Measurements from ENCODE around the gene TSNAX.

TSNAX gene

GRCh38 chr1:231601824-231602672, 73.6 kb downstream of the TSNAX start:
- DNase-seq (ENCODE audit: low read depth): peak; percentile 53

DNA sequence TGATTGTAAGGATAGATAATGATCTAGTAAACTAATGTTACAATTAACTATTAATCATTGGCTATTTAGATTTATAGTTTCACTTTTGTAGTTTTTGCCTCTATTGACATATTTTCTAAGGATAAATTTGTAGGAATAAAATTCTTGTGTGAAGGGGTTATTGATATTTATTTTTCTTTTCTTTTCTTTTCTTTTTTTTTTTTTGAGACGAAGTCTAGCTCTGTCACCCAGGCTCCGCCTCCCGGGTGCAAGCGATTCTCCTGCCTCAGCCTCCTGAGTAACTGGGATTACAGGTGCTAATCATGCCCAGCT, 74.2 kb downstream of the TSNAX start:
- DNase-seq (ENCODE audit: low read depth): no peak

DNA sequence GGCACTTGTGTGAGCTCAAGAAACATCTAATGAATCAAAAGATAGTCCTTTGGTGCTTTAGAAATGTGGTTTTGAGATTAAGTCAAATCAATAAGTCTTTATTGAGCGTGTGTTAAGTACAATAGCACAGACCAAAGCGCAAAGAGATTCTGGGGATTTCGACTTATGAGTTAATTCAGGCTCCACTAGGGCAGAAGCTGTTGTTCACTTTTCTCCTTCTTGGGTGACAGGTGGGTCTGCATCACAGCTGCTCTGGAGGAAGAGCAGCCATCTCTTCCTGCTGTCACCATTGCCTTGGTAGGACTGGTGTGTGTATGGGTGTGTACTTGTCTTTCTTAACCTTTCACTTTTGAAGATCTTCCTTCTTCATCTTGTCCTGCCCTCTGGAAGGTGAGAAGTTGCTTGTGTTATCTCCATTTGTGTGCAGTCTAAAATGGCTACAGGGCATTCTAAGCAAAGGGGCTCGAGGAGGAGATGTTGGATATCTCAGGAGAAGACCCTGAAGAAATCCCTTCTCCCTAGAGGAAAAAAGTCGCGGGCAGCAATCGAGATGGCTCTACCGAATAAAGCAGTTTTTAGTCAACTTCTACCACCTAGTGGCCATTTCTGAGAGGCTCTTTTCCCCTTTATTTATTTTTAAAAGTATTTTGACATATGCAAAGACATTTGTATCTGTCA, 75.3 kb downstream of the TSNAX start:
- DNase-seq (ENCODE audit: low read depth): no peak

DNA sequence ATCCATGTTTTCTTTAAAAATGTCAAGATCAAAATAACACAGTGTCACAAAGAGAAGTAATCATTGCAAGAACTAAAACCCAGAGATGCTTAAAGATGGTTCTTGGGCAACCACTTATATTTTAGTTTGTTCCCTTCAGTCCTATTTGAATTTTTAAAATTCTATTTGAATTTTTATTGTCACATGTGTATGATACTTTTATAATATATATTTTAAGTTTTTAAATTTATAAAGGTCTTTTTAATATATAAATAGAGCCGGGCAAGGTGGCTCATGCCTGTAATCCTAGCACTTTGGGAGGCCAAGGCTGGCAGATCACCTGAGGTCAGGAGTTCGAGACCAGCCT, 75.8 kb downstream of the TSNAX start:
- no peak for DNase-seq (ENCODE audit: low read depth)

DNA sequence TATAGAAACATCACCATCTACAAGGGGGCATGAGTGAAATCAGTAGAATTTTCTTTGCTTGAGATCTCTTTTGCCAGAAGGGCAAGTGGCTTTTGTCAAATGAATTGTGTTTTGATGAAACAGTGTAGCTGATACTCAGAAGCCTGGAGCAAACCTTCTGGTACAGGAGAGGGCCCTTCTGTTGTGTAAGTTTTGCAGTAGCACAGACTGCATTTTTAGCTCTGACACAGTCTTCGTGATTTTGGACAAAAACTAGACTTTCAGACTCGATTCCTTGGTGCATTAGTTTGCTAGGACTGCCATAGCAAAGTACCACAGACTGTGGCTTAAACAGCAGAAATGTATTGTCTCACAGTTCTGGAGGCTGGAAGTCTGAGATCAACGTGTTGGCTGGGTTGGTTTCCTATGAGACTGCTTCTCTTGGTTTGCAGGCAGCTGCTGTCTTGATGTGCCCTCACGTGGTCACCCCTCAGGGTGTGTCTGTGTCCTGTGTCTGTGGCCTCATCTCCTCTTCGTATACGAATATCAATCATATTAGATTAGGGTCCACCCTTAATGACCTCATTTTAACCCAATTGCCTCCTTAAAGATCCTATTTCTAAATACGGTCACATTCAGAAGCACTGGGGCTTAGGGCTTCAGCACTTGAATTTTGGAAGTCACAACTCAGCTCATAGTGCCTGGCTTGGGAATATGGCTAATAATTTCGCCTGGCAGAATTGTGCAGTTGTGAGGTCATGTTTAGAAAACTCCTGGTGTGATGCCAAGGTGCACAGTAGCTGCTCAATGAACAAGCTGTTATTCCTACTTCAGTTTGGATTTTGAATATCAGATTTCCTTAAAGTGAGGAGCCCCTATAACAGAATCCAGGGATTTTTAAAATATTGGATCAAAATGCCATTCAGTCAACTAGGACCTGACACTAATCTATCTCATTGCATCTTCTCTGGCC, 77.0 kb downstream of the TSNAX start:
- DNase-seq (ENCODE audit: low read depth): no peak

DNA sequence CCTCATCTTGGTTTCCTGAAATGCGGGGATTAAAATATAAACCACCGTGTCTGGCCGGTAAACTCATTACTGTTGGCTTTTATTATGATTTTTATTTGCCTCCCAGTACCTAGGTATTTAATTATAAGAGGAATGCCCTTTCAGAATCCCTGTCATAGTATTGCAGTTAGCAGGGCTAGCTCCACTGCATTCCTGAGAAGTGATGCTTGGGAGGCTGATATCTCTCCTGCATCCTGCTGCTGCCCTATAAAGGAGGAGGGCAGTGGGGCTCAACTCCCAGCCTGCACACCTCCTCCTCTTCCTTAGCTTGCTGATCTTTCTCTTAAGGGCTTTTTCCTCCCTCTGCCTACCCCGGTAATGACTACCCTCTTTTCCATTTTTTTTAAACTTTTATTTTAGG, 78.2 kb downstream of the TSNAX start:
- DNase-seq (ENCODE audit: low read depth): no peak

GRCh38 chr1:231610388-231610787, 81.9 kb downstream of the TSNAX start:
- DNase-seq (ENCODE audit: low read depth): no peak

DNA sequence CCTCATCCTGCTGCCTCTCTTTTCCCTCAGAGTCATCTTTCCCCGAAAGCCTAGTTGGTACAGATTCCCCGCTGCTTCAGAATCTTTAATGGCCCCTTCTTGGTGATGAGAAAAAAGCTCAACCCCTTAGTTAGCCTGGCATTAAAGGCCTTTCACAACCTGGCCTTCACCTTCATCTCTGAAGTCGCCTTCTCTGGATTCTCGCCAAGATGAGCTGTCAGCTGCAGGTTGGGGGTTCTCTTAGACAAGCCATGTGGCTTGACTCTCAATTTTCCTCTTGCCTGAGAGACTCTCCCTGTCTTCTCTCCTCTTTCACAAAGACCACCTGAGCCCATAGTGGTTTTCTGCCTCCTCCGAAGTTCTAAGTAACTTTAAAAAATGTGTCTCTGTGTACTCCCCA, 82.6 kb downstream of the TSNAX start:
- no peak for DNase-seq (ENCODE audit: low read depth)

- no peak for DNase-seq (ENCODE audit: low read depth)
Observed at GRCh38 chr1:231611851-231612250, 83.4 kb downstream of the TSNAX start.

DNA sequence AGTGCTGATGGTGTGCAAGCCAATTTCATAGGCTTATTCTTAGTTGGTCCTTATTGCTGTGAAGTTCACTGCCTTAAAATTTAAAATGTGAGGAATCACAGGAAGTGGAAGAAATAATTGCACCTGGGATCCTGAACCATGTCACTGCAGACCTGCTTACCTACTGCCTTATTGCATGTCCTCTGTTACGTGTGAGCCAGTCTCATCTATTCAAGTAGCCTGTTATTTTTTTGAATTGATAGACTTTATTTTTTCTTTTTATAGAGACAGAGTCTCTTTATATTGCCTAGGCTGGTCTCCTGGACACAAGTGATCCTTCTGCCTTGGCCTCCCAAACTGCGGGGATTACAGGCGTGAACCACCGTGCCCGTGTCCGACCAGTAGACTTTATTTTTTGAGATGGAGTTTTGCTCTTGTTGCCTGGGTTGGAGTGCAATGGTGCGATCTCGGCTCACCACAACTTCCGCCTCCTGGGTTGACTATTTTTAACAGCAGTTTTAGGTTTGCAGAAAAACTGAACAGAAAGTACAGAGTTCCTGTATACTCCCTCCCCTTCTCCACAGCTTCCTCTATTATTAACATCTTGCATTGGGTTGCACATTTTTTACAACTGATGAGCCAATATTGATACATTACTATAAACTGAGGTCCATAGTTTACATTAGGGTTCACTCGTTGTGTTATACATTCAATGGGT, 84.1 kb downstream of the TSNAX start:
- DNase-seq (ENCODE audit: low read depth): no peak

DNA sequence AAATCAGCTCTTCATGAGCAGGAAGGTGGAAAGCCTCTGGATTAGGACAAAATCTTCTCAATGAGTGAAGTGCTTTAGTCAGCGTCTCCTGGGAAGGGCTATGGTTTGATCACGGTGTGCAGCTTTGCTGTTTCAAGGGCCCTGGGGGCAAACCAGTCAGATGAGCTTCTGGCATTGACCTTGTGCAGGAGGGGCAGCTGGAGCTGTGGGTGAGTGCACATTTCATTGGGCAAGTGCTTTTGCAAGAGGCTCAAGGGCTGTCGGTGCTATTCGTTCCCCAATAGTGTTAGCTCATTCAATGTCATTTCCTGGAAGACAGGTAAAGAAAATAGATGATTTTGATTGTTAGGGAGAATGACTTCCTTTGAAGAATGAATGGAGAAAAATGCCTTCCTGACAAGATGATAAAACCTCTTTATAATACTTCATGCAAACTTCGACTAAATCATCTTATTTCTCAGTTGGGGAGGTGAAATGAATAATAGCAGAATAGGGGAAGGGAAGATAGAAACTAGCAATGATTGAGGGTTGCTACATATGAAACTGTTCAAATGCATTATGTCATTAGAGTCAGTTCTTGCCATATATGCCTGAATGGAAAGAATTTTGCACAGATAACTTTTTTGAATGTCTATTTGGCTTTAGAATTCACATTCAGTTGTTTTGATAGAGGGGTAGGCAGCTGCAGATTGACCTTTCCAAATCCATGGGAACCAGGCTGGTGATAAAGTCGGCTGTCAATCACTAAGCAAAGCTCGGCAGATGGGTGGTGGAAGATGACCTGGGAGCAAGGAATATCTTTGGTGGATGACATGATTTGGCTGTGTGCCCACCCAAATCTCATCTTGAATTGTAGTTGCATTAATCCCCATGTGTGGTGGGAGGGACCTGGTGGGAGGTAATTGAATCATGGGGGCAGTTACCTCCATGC, 85.2 kb downstream of the TSNAX start:
- DNase-seq (ENCODE audit: low read depth): no peak

All from fibroblast of the conjunctiva (primary cell).